ENCODE measurements around the gene CCDC91.
"Not testable (repeated sequence)": the region's sequence is repeated elsewhere in the genome, so short reads cannot be mapped to it uniquely, and the experiment has no call there.

CCDC91 gene

GRCh38 chr12:28306535-28306934 lies 116.3 kb downstream of the CCDC91 start:
- DNase-seq = no peak

- DNase-seq = no peak
Measured at GRCh38 chr12:28308891-28309290, 118.6 kb downstream of the CCDC91 start.

- no peak for DNase-seq
Measured at GRCh38 chr12:28313631-28314030, 123.4 kb downstream of the CCDC91 start.

- no peak for DNase-seq
Measured at GRCh38 chr12:28316049-28316448, 125.8 kb downstream of the CCDC91 start.

GRCh38 chr12:28318273-28318672 lies 128.0 kb downstream of the CCDC91 start:
- no peak for DNase-seq

- DNase-seq = no peak
Measured at GRCh38 chr12:28320353-28320752, 130.1 kb downstream of the CCDC91 start.

DNA sequence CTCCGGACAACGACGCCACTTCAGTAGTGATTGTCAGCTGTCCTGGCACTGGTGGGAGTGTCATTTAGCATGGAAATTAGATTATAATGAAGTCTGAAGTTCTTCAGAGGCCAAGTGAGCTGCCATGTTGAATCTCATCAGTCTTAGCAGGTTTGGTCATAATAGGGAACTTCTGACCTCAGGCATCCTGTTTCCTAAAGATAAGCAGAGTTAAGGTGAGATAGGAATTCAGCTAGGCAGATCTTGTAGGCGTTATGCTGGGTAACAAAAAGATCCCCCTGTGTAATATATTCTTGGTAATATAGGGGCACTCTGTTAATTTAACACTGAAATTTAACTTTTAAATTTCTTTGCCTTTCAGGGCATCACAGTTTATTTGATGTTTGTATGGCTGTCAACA lies 137.5 kb downstream of the CCDC91 start:
- no peak for DNase-seq

DNA sequence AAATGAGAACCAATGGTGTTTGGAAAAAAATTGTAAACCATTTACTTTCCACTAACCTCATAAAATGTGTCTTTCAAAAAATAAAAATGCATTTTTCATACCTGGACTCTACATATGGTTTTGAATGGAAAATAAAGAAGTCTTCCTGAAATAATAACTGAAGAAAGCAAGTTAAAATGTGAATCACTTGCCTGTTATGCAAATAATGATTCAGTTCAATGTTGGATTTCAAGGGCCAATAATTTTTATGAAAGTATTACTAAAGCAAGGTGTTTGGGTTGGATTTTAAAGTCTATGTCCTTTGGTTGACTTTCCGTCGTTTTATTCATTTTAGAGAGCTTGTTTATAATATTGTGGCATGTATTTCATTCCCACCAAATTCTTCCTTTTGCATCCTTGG lies 138.7 kb downstream of the CCDC91 start:
- DNase-seq = no peak

GRCh38 chr12:28329727-28330126 lies 139.5 kb downstream of the CCDC91 start:
- not testable (repeated sequence) for DNase-seq

DNA sequence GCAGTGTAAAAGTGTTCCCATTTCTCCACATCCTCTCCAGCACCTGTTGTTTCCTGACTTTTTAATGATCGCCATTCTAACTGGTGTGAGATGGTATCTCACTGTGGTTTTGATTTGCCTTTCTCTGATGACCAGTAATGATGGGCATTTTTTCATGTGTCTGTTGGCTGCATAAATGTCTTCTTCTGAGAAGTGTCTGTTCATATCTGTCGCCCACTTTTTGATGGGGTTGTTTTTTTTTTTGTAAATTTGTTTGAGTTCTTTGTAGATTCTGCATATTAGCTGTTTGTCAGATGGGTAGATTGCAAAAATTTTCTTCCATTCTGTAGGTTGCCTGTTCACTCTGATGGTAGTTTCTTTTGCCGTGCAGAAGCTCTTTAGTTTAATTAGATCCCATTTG lies 140.0 kb downstream of the CCDC91 start:
- DNase-seq = not testable (repeated sequence)

DNA sequence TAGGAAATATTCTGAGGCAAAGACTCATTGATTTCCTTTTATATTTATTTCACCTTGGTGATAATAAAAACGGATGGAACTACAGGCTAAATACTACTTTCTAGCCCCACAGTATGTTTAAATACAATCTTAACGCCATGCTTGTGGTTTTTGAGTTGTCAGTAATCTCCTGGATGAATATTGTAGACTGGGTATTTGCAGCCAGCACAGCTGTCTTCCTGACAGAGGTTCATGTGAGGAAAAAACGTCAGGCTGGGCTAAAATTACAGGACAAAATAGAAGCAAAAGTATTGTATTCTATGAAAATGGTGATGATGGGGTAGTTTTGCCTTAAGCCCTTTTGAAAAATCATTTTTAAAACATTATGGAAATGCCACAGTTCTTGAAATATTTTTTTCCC lies 140.9 kb downstream of the CCDC91 start:
- no peak for DNase-seq

DNA sequence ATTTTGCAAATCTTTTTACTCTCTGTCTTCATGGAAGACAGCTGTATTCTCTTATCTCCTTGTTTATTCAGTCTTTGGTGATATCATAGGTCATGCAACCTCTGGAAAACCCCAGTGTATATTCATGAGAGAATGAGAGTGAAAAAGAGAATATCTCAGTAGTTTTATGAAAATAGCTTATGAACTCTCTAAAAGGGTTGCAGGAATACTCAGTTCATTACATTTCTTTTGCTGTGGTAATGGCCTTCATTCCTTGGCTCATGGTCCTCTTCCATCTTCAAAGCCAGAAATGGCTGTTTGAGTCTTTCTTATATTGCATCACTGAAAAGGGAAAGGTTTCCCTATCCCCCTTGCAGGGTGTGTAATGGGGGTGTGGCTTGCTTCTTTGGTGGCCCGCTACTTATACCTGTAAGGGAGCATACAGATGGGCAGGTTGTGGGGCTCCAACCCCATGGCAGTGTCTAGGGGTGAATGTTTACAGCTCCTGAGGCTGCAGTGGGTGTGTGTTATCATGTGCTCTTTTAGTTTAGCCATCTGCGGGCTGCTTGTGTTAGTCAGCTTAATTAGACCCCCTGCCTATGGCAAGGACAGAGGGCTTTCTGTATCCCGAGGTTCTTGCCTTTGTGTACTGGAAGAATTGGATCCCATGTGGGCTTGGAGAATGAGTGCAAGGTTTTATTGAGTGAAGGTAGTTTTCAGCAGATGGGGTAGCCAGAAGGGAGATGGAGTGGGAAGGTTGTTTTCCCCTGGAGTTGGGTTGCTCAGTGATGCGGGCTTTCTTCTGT lies 150.2 kb downstream of the CCDC91 start:
- no peak for DNase-seq

DNA sequence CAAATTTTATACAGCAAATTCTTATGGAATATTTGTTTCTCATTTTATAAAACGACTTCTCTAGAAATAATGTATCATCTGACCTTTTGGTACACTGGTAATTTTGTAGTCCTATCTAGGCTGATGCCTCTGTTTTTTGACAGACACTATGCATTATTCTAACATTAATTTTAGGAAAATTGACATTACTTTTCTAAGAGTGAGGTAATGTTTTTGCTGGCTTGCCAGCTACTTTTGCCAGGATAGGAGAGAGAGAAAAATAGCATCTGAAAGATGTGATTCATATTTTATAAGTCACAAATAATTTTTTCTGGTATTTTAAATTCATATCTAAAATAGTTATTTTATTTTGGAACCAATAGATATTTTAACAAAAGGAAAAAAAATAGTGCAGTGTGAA lies 153.5 kb downstream of the CCDC91 start:
- DNase-seq = no peak

- DNase-seq = no peak
Measured at GRCh38 chr12:28346567-28346966, 156.3 kb downstream of the CCDC91 start.

GRCh38 chr12:28349196-28349595 lies 158.9 kb downstream of the CCDC91 start:
- no peak for DNase-seq

- DNase-seq = no peak
Measured at GRCh38 chr12:28350502-28350901, 160.2 kb downstream of the CCDC91 start.

DNA sequence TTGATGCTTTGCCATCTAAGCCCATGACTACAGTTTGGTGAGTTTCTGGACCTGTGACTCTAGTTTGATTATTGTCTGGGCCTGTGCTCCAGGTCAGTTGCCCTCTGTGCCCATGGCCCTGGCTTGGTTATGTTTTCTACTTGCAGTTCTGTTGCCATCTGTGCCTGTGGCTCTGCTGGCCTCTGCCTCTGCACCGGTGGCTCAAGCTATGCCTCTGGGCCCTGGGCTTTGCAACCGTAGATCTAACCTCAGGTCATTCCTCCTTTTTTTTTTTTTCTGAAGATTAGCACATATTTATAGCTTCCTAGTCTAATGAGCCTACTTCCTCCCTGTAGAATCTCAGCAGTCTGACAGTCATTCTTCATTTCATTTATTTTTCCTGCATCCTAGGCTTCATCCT lies 161.2 kb downstream of the CCDC91 start:
- DNase-seq = no peak

GRCh38 chr12:28355161-28355560 lies 164.9 kb downstream of the CCDC91 start:
- no peak for DNase-seq

- no peak for DNase-seq
Measured at GRCh38 chr12:28360253-28360652, 170.0 kb downstream of the CCDC91 start.

- no peak for DNase-seq
Measured at GRCh38 chr12:28367326-28367725, 177.1 kb downstream of the CCDC91 start.

- DNase-seq = no peak
Measured at GRCh38 chr12:28367993-28368392, 177.7 kb downstream of the CCDC91 start.

GRCh38 chr12:28369483-28369882 lies 179.2 kb downstream of the CCDC91 start:
- no peak for DNase-seq

- no peak for DNase-seq
Measured at GRCh38 chr12:28374556-28374955, 184.3 kb downstream of the CCDC91 start.

DNA sequence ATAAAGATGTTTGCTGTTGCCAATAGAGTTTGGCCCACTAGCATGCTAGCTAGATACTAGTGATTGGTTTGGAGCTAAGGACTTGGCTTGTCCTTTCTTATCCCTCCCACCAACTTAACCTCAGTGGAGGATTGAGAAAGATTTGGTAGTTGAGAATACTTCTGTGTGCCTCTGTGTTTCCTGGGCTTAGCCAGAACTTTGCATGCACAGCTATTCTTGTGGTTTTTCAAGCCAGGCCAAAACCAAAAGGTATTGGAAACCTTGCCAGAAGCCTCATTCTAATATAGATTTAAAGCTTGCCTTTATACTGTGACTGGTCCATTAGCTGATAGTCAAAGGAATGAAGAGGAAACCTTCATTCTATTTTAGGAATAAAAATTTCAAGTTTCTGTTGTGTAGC lies 188.5 kb downstream of the CCDC91 start:
- no peak for DNase-seq

DNA sequence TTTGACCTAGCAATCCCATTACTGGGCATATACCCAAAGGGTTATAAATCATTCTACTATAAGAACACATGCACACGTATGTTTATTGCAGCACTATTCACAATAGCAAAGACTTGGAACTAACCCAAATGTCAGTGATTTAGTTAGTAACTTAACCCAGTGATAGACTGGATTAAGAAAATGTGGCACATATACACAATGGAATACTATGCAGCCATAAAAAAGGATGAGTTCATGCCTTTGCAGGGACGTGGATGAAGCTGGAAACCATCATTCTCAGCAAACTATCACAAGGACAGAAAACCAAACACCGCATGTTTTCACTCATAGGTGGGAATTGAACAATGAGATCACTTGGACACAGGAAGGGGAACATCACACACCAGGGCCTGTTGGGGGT lies 189.5 kb downstream of the CCDC91 start:
- not testable (repeated sequence) for DNase-seq

All from stimulated activated naive CD4-positive, alpha-beta T cell (primary cell).